Naive thymus-derived CD4-positive, alpha-beta T cell (primary cell): ENCODE measurements around the gene UNC13A. TPM values are rescaled to one million over a fixed set of nuclear protein-coding genes. Genes with fewer than 3 reads are reported as not detected.
"Not testable (repeated sequence)": the region's sequence is repeated elsewhere in the genome, so short reads cannot be mapped to it uniquely, and the experiment has no call there.

Experiments used
- ATAC-seq: fragments of 150-1000 bp; cut with Tn5 transposase; 2 replicates; pipeline ENCODE4 v1.10.0; 2021; ENCODE audit warnings: mild to moderate bottlenecking, moderate library complexity
- CTCF ChIA-PET: fragments of 350-600 bp; sonication (Branson Sonifier 250); formaldehyde crosslinking; loops from one replicate; lab custom pipeline; 2021; ENCODE audit warnings: antibody characterized with exemption; lab: Charles Lee
- POLR2A ChIA-PET: fragments of 350-600 bp; sonication (Branson Sonifier 250); formaldehyde crosslinking; loops from one replicate; lab custom pipeline; 2021; ENCODE audit warnings: antibody characterized with exemption, inconsistent platforms; lab: Charles Lee
- DNase-seq, 9 donors: peaks; one replicate each; pipeline versions ENCODE4 v3.0.0 to v3.0.0-alpha.2; 2020 to 2022; ENCODE audit warnings: mixed read lengths in 1 of 9
- H3K27ac ChIP-seq: one replicate; pipeline ENCODE4 v1.7.0; 2013; ENCODE audit warnings: mild to moderate bottlenecking, low read depth, low read length, moderate library complexity
- H3K27me3 ChIP-seq, 2 donors: one replicate each; pipeline ENCODE4 v1.7.0; 2013; ENCODE audit warnings: low read length in 2 of 2, mild to moderate bottlenecking in 2 of 2, moderate library complexity in 2 of 2; ENCODE audit not compliant: control insufficient read depth in 2 of 2, insufficient read depth in 2 of 2
- H3K36me3 ChIP-seq, 3 experiments: 1 replicate in 2 of 3; 2 replicates in 1 of 3; pipeline ENCODE4 v1.7.0; 2013; ENCODE audit warnings: low read length in 3 of 3, mild to moderate bottlenecking in 3 of 3, moderate library complexity in 1 of 3; ENCODE audit not compliant: insufficient read depth in 3 of 3, control insufficient read depth in 2 of 3
- H3K4me1 ChIP-seq, 2 donors: one replicate each; pipeline ENCODE4 v1.7.0; 2013; ENCODE audit warnings: low read length in 2 of 2, mild to moderate bottlenecking in 2 of 2, moderate library complexity in 1 of 2; ENCODE audit not compliant: control insufficient read depth in 2 of 2, insufficient read depth in 2 of 2
- H3K4me3 ChIP-seq: 2 replicates; pipeline ENCODE4 v1.7.0; 2013; ENCODE audit warnings: mild to moderate bottlenecking, low read length
- H3K9me3 ChIP-seq, 3 experiments: 1 replicate in 2 of 3; 2 replicates in 1 of 3; pipeline ENCODE4 v1.7.0; 2013; ENCODE audit warnings: low read length in 3 of 3; ENCODE audit not compliant: control insufficient read depth in 2 of 3
- H3K27ac Mint-ChIP-seq, 9 donors: one replicate each; pipeline ENCODE4 v1.8.0; 2020 to 2022; ENCODE audit warnings: mixed read lengths in 9 of 9, mild to moderate bottlenecking in 8 of 9, moderate library complexity in 5 of 9, inconsistent platforms in 2 of 9
- H3K27me3 Mint-ChIP-seq, 5 donors: one replicate each; pipeline ENCODE4 v1.8.0; 2021 to 2022; ENCODE audit warnings: mixed read lengths in 5 of 5, mild to moderate bottlenecking in 1 of 5
- H3K36me3 Mint-ChIP-seq, 5 donors: one replicate each; pipeline ENCODE4 v1.8.0; 2020 to 2022; ENCODE audit warnings: mixed read lengths in 5 of 5, mild to moderate bottlenecking in 3 of 5, inconsistent platforms in 1 of 5
- H3K4me1 Mint-ChIP-seq, 7 donors: one replicate each; pipeline ENCODE4 v1.8.0; 2020 to 2022; ENCODE audit warnings: mixed read lengths in 7 of 7, mild to moderate bottlenecking in 3 of 7, inconsistent platforms in 1 of 7
- H3K4me3 Mint-ChIP-seq, 10 donors: one replicate each; pipeline ENCODE4 v1.8.0; 2020 to 2022; ENCODE audit warnings: mild to moderate bottlenecking in 10 of 10, mixed read lengths in 10 of 10, moderate library complexity in 6 of 10, inconsistent platforms in 2 of 10
- H3K9me3 Mint-ChIP-seq, 11 donors: one replicate each; pipeline ENCODE4 v1.8.0; 2020 to 2022; ENCODE audit warnings: mixed read lengths in 11 of 11, mild to moderate bottlenecking in 4 of 11, inconsistent platforms in 1 of 11, moderate library complexity in 1 of 11
- intact Hi-C, 2 donors: fragments of 100-400 bp; cut with micrococcal nuclease; formaldehyde crosslinking; loops; one replicate each; pipeline ENCODE4 v1.15.1; 2023
- polyA plus RNA-seq, 2 donors: library from polyadenylated mRNA; unstranded; fragments of 300-500 nt; fragmentation: Illumina TruSeq; gene quantifications; one replicate each; pipeline ENCODE4 v1.2.3, GENCODE V29; 2021
- total RNA-seq, 6 experiments: library from RNA in 5 of 6; stranded (reverse) in 5 of 6; gene quantifications; 1 replicate in 5 of 6; 2 replicates in 1 of 6; pipeline ENCODE4 v1.2.3 and lab custom pipeline; 2021 to 2026

The UNC13A gene
- total and polyA plus RNA-seq, 7 experiments from 2014 or later = 0.02 to 0.30 (median 0.04) TPM; not detected in 1

- CTCF ChIA-PET = no interaction called here
- H3K27me3 Mint-ChIP-seq = peaks cover 31 to 45% (median 38%) of the 10 kb centered on the region in 5 donors
- intact Hi-C loops = no loop called here
These were observed 88.4 kb downstream of the UNC13A start for GRCh38 chr19:17599780-17600179.

DNA sequence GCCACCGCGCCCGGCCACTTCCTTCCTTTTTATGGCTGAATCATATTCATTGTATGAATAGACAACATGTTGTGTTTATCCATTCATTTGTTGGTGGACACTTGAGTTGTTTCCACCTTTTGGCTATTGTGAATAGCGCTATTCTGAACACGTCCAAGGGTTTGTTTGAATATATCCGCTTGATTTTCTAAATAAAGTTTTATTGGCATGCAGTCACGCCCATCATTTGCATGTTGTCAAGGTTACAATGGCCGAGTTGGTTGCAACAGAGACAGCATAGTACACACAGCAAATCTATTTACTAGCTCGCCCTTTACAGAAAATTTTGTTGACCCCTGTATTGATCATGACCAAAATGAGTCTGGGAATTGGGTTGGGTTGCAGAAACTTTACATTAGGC, 89.2 kb downstream of the UNC13A start:
- Histone ChIP-seq H3K27ac (no peak overlapping the region), H3K4me3 (no peak overlapping the region), H3K4me1 (no peaks in the 10 kb centered on the region), H3K27me3 (no peaks in the 10 kb centered on the region), H3K36me3 (no peaks in the 10 kb centered on the region), H3K9me3 (no peaks in the 10 kb centered on the region)
- CTCF ChIA-PET = interaction anchor here (0.6 kb wide), 1 partner anchor 9 kb away, joined by 3 read pairs; no protein-coding TSS in a partner anchor
- ATAC-seq = no peak
- POLR2A ChIA-PET = no interaction called here
- Mint-ChIP-seq H3K9me3 (peaks cover 0 to 1% (median 0%) of the 10 kb centered on the region in 11 donors), H3K27me3 (peaks cover 27 to 38% (median 30%) of the 10 kb centered on the region in 5 donors), H3K27ac (no peak overlapping the region), H3K36me3 (no peaks in the 10 kb centered on the region), H3K4me1 (peaks cover 0 to 4% (median 2%) of the 10 kb centered on the region in 7 donors), H3K4me3 (no peak overlapping the region)
- DNase-seq = no peak
- intact Hi-C loops = no loop called here

More at GRCh38 chr19:17599780-17600179, 88.4 kb downstream of the UNC13A start:
- no peak overlapping the region for H3K4me3 ChIP-seq
- no peaks in the 10 kb centered on the region for H3K36me3 ChIP-seq
- H3K27ac ChIP-seq = no peak overlapping the region
- DNase-seq (no peak), ATAC-seq (no peak)
- H3K4me1 ChIP-seq = no peaks in the 10 kb centered on the region
- no peaks in the 10 kb centered on the region for H3K9me3 ChIP-seq
- H3K36me3 Mint-ChIP-seq = no peaks in the 10 kb centered on the region
- H3K27me3 ChIP-seq = no peaks in the 10 kb centered on the region
- H3K4me3 Mint-ChIP-seq = no peak overlapping the region
- H3K4me1 Mint-ChIP-seq = peaks cover 0 to 5% (median 2%) of the 10 kb centered on the region in 7 donors
- H3K9me3 Mint-ChIP-seq = peaks cover 0 to 1% (median 0%) of the 10 kb centered on the region in 11 donors
- POLR2A ChIA-PET = no interaction called here
- H3K27ac Mint-ChIP-seq = no peak overlapping the region

GRCh38 chr19:17598063-17598462, 90.1 kb downstream of the UNC13A start:
- H3K9me3 ChIP-seq, H3K4me3 Mint-ChIP-seq, H3K9me3 Mint-ChIP-seq, H3K27ac ChIP-seq, CTCF ChIA-PET, ATAC-seq, H3K4me3 ChIP-seq, H3K27ac Mint-ChIP-seq, H3K4me1 Mint-ChIP-seq, POLR2A ChIA-PET, H3K36me3 ChIP-seq, H3K4me1 ChIP-seq, intact Hi-C loops, DNase-seq, H3K36me3 Mint-ChIP-seq, H3K27me3 ChIP-seq: not testable (repeated sequence)
- peaks cover 21 to 32% (median 25%) of the 10 kb centered on the region in 5 donors for H3K27me3 Mint-ChIP-seq

- H3K4me3 ChIP-seq, POLR2A ChIA-PET, H3K27ac ChIP-seq, H3K27ac Mint-ChIP-seq, H3K36me3 Mint-ChIP-seq, H3K4me1 ChIP-seq, H3K9me3 ChIP-seq, H3K9me3 Mint-ChIP-seq, CTCF ChIA-PET, H3K36me3 ChIP-seq, H3K4me1 Mint-ChIP-seq, DNase-seq, H3K4me3 Mint-ChIP-seq, ATAC-seq, H3K27me3 ChIP-seq, intact Hi-C loops: not testable (repeated sequence)
- H3K27me3 Mint-ChIP-seq = peaks cover 0 to 21% (median 11%) of the 10 kb centered on the region in 5 donors
These were observed 93.9 kb downstream of the UNC13A start for GRCh38 chr19:17594296-17594695.

DNA sequence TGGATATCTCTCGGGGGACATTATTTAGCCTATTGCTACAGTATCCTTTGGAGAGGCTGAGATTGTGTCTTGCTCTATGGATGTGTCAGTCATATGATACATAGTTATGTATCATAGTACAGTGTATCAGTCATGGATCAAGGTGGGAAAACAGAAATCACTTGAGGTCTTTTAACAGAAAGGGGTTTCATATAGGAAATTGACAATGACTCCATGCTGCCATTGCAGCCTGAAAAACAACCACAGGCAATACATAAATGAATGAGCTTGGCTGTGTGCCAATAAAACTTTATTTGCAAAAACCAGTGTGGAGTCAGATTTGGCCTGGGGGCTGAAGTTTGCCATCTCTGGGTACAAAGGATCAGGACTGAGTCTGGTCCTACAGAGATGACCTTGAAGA, 97.3 kb downstream of the UNC13A start:
- Mint-ChIP-seq H3K4me1 (peaks cover 0 to 3% (median 0%) of the 10 kb centered on the region in 7 donors), H3K27me3 (peaks cover 0 to 17% (median 11%) of the 10 kb centered on the region in 5 donors), H3K4me3 (no peak overlapping the region), H3K36me3 (no peaks in the 10 kb centered on the region), H3K27ac (no peak overlapping the region), H3K9me3 (no peaks in the 10 kb centered on the region)
- no peaks in the 10 kb centered on the region for H3K36me3 ChIP-seq
- H3K4me1 ChIP-seq = no peaks in the 10 kb centered on the region
- no peaks in the 10 kb centered on the region for H3K27me3 ChIP-seq
- ATAC-seq (no peak), DNase-seq (no peak)
- intact Hi-C loops = no loop called here
- ChIA-PET POLR2A (no interaction called here), CTCF (interaction anchor here (1.4 kb wide), 1 partner anchor 95 kb away, joined by 4 read pairs; no protein-coding TSS in a partner anchor)
- no peaks in the 10 kb centered on the region for H3K9me3 ChIP-seq
- H3K27ac ChIP-seq = no peak overlapping the region
- H3K4me3 ChIP-seq = no peak overlapping the region

DNA sequence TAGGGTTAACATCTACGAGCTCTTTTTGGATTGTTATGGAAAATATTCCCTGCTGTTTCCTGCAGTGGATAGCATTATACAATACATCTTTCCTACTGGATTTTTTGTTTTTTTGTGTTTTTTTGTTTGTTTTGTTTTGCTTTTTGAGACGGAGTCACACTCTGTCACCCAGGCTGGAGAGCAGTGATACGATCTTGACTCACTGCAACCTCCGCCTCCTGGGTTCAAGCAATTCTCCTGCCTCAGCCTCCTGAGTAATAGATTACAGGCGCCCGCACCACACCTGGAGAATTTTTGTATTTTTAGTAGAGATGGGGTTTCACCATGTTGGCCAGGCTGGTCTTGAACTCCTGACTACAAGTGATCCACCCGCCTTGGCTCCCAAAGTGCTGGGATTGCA, 102.8 kb downstream of the UNC13A start:
- H3K4me3 Mint-ChIP-seq, H3K9me3 ChIP-seq, H3K9me3 Mint-ChIP-seq, H3K4me1 ChIP-seq, ATAC-seq, H3K27me3 ChIP-seq, CTCF ChIA-PET, H3K27ac ChIP-seq, H3K4me3 ChIP-seq, H3K4me1 Mint-ChIP-seq, DNase-seq, intact Hi-C loops, H3K27me3 Mint-ChIP-seq: not testable (repeated sequence)
- H3K36me3 Mint-ChIP-seq = peaks cover 0 to 13% (median 2%) of the 10 kb centered on the region in 5 donors
- POLR2A ChIA-PET = interaction anchor here (0.5 to 0.8 kb wide), 2 partner anchors 14 to 163 kb away, joined by 3 to 4 read pairs; no protein-coding TSS in a partner anchor
- peak overlapping the region in 1 of 9 donors; percentile 52 for H3K27ac Mint-ChIP-seq
- H3K36me3 ChIP-seq = peaks cover 0 to 25% (median 14%) of the 10 kb centered on the region in 3 experiments

- Histone ChIP-seq H3K36me3 (peaks cover 0 to 38% (median 14%) of the 10 kb centered on the region in 3 experiments), H3K27me3 (no peaks in the 10 kb centered on the region), H3K4me3 (no peak overlapping the region), H3K27ac (no peak overlapping the region), H3K9me3 (no peaks in the 10 kb centered on the region), H3K4me1 (no peaks in the 10 kb centered on the region)
- H3K4me3 Mint-ChIP-seq = no peak overlapping the region
- no peak for ATAC-seq
- no peak for DNase-seq
- intact Hi-C loops = no loop called here
- H3K9me3 Mint-ChIP-seq = no peaks in the 10 kb centered on the region
- ChIA-PET POLR2A (no interaction called here), CTCF (interaction anchor here (0.7 to 0.9 kb wide), 2 partner anchors 14 to 59 kb away, joined by 3 to 4 read pairs; no protein-coding TSS in a partner anchor)
- peaks cover 0 to 9% (median 0%) of the 10 kb centered on the region in 7 donors for H3K4me1 Mint-ChIP-seq
- no peak overlapping the region for H3K27ac Mint-ChIP-seq
- peaks cover 0 to 18% (median 6%) of the 10 kb centered on the region in 5 donors for H3K36me3 Mint-ChIP-seq
- no peaks in the 10 kb centered on the region for H3K27me3 Mint-ChIP-seq
These were observed 104.0 kb downstream of the UNC13A start for GRCh38 chr19:17584132-17584531.
